MM.1S (cell line): ENCODE measurements around the gene KAZALD1.

Source experiments
- DNase-seq: peaks from one replicate; pipeline ENCODE4 v3.0.0-alpha.2; 2015
- H2AFZ ChIP-seq: fragments of 300-600 bp; sonication (generic); 2 replicates; pipeline ENCODE4 v1.6.0; 2016; ENCODE audit warnings: antibody characterized with exemption, low read length
- H3F3A ChIP-seq: fragments of 300-600 bp; sonication (generic); 2 replicates; pipeline ENCODE4 v1.6.1; 2016; ENCODE audit warnings: mild to moderate bottlenecking, antibody characterized with exemption, low read length, moderate library complexity, mixed read lengths; ENCODE audit not compliant: insufficient read depth
- H3K27ac ChIP-seq: fragments of 300-600 bp; sonication (generic); 2 replicates; pipeline ENCODE4 v1.5.1; 2016; ENCODE audit warnings: mild to moderate bottlenecking, low read length
- H3K27me3 ChIP-seq: fragments of 300-600 bp; sonication (generic); replicated peaks from 2 replicates; pipeline ENCODE4 v1.6.0; 2016; ENCODE audit warnings: low read length; ENCODE audit not compliant: insufficient read depth
- H3K36me3 ChIP-seq: fragments of 300-600 bp; sonication (generic); replicated peaks from 2 replicates; pipeline ENCODE4 v1.6.1; 2016; ENCODE audit warnings: mild to moderate bottlenecking, low read length, mixed read lengths; ENCODE audit not compliant: insufficient read depth
- H3K4me1 ChIP-seq: fragments of 300-600 bp; sonication (generic); 2 replicates; pipeline ENCODE4 v1.6.1; 2016; ENCODE audit warnings: low read length, mixed read lengths
- H3K4me2 ChIP-seq: fragments of 300-600 bp; sonication (generic); 2 replicates; pipeline ENCODE4 v1.6.0; 2016; ENCODE audit warnings: low read depth, low read length
- H3K4me3 ChIP-seq: fragments of 300-600 bp; sonication (generic); 2 replicates; pipeline ENCODE4 v1.5.1; 2016; ENCODE audit warnings: low read length, mixed read lengths
- H3K79me2 ChIP-seq: fragments of 300-600 bp; sonication (generic); 2 replicates; pipeline ENCODE4 v1.6.1; 2016; ENCODE audit warnings: mixed run types, low read length, mixed read lengths
- H3K9ac ChIP-seq: fragments of 300-600 bp; sonication (generic); 2 replicates; pipeline ENCODE4 v1.6.1; 2016; ENCODE audit warnings: low read length, mixed read lengths
- H3K9me2 ChIP-seq: fragments of 300-600 bp; sonication (generic); replicated peaks from 2 replicates; pipeline ENCODE4 v1.6.1; 2016; ENCODE audit warnings: mild to moderate bottlenecking, low read length, mixed read lengths; ENCODE audit not compliant: insufficient read depth
- H3K9me3 ChIP-seq: fragments of 300-600 bp; sonication (generic); replicated peaks from 2 replicates; pipeline ENCODE4 v1.6.1; 2016; ENCODE audit warnings: mild to moderate bottlenecking, low read length, mixed read lengths; ENCODE audit not compliant: insufficient read depth
- H4K20me1 ChIP-seq: fragments of 300-600 bp; sonication (generic); 2 replicates; pipeline ENCODE4 v1.6.1; 2016; ENCODE audit warnings: mild to moderate bottlenecking, low read length, moderate library complexity, mixed read lengths; ENCODE audit not compliant: insufficient read depth
- EZH2 ChIP-seq: fragments of 300-600 bp; sonication (generic); optimal IDR thresholded peaks from 2 replicates; pipeline ENCODE3; 2017; ENCODE audit warnings: low read depth, mild to moderate bottlenecking, antibody characterized with exemption, low read length, mixed read lengths
- EZH2phosphoT487 ChIP-seq: fragments of 300-600 bp; sonication (generic); IDR thresholded peaks from 2 replicates; pipeline ENCODE4 v1.6.1; 2018; ENCODE audit warnings: antibody characterized with exemption, low read length
- TF ChIP-seq, protein P1 (sequence below): fragments of 300-600 bp; sonication (generic); IDR thresholded peaks from 2 replicates; pipeline ENCODE4 v1.5.1; 2016; ENCODE audit warnings: antibody characterized with exemption, low read length, mixed read lengths

The KAZALD1 gene

DNA sequence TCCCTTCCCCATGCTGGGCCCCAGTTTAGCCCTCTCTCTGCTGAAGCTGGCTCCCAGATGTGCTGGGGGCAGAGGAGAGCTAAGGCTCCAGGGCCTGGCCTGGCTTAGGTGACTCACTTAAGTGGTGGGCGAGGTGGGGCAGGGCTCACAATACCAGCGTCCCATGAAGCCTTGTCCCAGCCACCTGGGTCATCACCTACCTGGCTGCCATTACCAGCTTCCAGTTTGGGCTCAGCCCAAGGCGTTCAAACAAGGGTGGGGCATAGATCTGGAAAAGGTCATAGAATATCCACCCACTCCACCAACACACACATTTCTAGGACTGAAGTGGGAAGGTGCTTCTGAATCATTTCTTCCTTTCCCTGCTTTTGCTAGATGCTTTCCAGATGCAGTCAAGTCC is 8.3 kb downstream of the KAZALD1 start:
- no peak overlapping the region for H2AFZ ChIP-seq
- no peaks in the 10 kb centered on the region for H3K36me3 ChIP-seq
- H3K9me3 ChIP-seq: no peaks in the 10 kb centered on the region
- H3K27ac ChIP-seq: no peak overlapping the region
- H3F3A ChIP-seq: peaks cover 6% of the 10 kb centered on the region; the same call in 1 of the 2 replicates
- peaks cover 20% of the 10 kb centered on the region for H3K4me1 ChIP-seq
- H3K27me3 ChIP-seq: no peaks in the 10 kb centered on the region
- no peaks in the 10 kb centered on the region for H3K9me2 ChIP-seq
- TF ChIP-seq EZH2phosphoT487 (no peak), EZH2 (no peak)
- TF ChIP-seq, protein P1, sequence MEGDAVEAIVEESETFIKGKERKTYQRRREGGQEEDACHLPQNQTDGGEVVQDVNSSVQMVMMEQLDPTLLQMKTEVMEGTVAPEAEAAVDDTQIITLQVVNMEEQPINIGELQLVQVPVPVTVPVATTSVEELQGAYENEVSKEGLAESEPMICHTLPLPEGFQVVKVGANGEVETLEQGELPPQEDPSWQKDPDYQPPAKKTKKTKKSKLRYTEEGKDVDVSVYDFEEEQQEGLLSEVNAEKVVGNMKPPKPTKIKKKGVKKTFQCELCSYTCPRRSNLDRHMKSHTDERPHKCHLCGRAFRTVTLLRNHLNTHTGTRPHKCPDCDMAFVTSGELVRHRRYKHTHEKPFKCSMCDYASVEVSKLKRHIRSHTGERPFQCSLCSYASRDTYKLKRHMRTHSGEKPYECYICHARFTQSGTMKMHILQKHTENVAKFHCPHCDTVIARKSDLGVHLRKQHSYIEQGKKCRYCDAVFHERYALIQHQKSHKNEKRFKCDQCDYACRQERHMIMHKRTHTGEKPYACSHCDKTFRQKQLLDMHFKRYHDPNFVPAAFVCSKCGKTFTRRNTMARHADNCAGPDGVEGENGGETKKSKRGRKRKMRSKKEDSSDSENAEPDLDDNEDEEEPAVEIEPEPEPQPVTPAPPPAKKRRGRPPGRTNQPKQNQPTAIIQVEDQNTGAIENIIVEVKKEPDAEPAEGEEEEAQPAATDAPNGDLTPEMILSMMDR: no peak
- no peaks in the 10 kb centered on the region for H3K79me2 ChIP-seq
- H4K20me1 ChIP-seq: no peaks in the 10 kb centered on the region
- H3K9ac ChIP-seq: no peak overlapping the region
- no peak overlapping the region for H3K4me3 ChIP-seq
- no peak overlapping the region for H3K4me2 ChIP-seq
- DNase-seq: no peak

DNA sequence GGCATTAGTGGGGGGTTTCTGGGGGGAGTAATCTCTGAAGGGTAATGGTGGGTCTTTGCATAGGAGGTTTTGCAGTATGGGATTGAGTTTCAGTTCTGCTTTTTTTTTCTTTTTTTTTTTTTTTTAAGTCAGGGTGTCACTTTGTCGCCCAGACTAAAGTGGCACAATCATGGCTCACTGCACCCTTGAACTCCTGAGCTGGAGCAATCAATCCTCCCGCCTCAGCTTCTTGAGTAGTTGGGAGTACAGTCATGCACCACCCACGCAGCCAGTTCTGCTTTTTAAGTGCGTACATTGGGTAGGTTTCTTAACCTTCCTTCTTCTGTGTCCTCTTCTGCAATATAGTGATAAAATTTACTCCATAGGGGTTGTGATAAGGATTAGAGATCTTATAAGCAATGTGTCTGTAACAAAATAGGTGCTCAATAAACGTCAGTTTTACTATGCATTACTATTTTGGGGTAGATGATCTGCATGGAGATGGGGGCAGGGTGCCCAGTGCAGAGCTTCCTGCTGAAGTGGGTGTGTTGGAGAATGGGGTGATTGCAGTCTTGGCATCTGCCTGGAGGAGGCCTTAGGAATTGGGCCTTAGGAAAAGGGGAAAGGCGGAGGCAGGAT is 9.6 kb downstream of the KAZALD1 start:
- Histone ChIP-seq H3F3A (peaks cover 6% of the 10 kb centered on the region; the same call in 1 of the 2 replicates), H3K27ac (no peak overlapping the region), H3K9ac (no peak overlapping the region)

DNA sequence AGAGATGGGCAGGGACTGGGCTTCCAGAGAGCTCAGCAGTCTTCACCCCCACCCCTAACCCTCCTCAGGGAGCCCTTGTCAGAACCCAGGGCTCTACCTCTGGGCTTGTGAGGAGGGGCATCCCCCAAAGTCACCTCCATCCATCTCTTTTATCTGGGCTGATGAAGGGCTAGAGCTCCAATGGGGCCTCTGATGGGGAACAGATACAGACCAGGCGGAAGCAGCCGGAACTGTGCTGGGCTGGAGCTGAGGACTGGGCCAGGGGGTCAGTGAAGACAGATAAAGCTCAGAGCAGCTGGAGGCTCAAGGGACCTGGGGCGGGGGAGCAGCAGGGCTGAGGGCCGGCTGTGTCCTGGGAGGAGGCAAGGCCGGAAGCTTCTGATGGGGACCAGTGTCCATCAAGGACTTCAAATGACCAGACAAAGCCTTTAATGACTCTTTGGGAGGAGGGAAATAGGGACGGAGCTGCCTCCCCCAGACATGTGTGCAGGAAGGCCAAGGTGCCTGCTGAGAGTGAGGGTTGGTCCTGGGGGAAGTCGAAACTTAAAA is 10.2 kb downstream of the KAZALD1 start:
- Histone ChIP-seq H3F3A (peaks cover 6% of the 10 kb centered on the region; the same call in 1 of the 2 replicates), H3K9me3 (no peaks in the 10 kb centered on the region), H3K27ac (no peak overlapping the region), H3K4me1 (peaks cover 23% of the 10 kb centered on the region), H3K9ac (no peak overlapping the region), H3K27me3 (no peaks in the 10 kb centered on the region), H3K4me2 (no peak overlapping the region), H3K36me3 (no peaks in the 10 kb centered on the region), H3K79me2 (no peaks in the 10 kb centered on the region), H4K20me1 (no peaks in the 10 kb centered on the region), H2AFZ (no peak overlapping the region), H3K4me3 (no peak overlapping the region), H3K9me2 (no peaks in the 10 kb centered on the region)
- DNase-seq: no peak
- TF ChIP-seq EZH2: no peak
- TF ChIP-seq, protein P1: no peak
- no peak for TF ChIP-seq EZH2phosphoT487

More for the DNA sequence above, 9.6 kb downstream of the KAZALD1 start:
- Histone ChIP-seq H3K4me1 (peaks cover 23% of the 10 kb centered on the region), H3K27me3 (no peaks in the 10 kb centered on the region), H3K4me2 (no peak overlapping the region), H3K9me2 (no peaks in the 10 kb centered on the region), H4K20me1 (no peaks in the 10 kb centered on the region), H3K36me3 (no peaks in the 10 kb centered on the region), H3K9me3 (no peaks in the 10 kb centered on the region), H2AFZ (no peak overlapping the region), H3K79me2 (no peaks in the 10 kb centered on the region), H3K4me3 (no peak overlapping the region)
- TF ChIP-seq EZH2phosphoT487: no peak
- TF ChIP-seq EZH2: no peak
- TF ChIP-seq, protein P1: no peak
- DNase-seq: peak; percentile 21
